Natural killer cell (primary cell): ENCODE data around the gene RPS2. TPM values are rescaled to one million over a fixed set of nuclear protein-coding genes. Genes with fewer than 3 reads are reported as not detected.
"Not testable (repeated sequence)": the region's sequence is repeated elsewhere in the genome, so short reads cannot be mapped to it uniquely, and the experiment has no call there.

Experiments used
- ATAC-seq, 3 donors: fragments of 150-1000 bp in 2 of 3; fragments of 200-7000 bp in 1 of 3; cut with Tn5 transposase; 1 replicate in 1 of 3; 2 replicates in 2 of 3; pipeline ENCODE4 v1.10.0; 2021; ENCODE audit warnings: mild to moderate bottlenecking in 2 of 3, moderate library complexity in 2 of 3
- DNase-seq, 2 donors: peaks; one replicate each; pipeline versions ENCODE4 v3.0.0 to v3.0.0-alpha.2; 2013 to 2021; ENCODE audit warnings: mixed read lengths in 1 of 2
- H3K27ac ChIP-seq: one replicate; pipeline ENCODE4 v1.5.1; 2013; ENCODE audit warnings: mild to moderate bottlenecking, low read length
- H3K27me3 ChIP-seq: one replicate; pipeline ENCODE4 v1.6.1; 2013; ENCODE audit warnings: low read length; ENCODE audit not compliant: control insufficient read depth, insufficient read depth
- H3K36me3 ChIP-seq: one replicate; pipeline ENCODE4 v1.6.1; 2013; ENCODE audit warnings: low read length; ENCODE audit not compliant: control insufficient read depth, insufficient read depth
- H3K4me1 ChIP-seq: one replicate; pipeline ENCODE4 v1.6.1; 2013; ENCODE audit warnings: low read length; ENCODE audit not compliant: control insufficient read depth, insufficient read depth
- H3K4me3 ChIP-seq: one replicate; pipeline ENCODE4 v1.5.1; 2013; ENCODE audit warnings: low read length
- H3K9me3 ChIP-seq: one replicate; pipeline ENCODE4 v1.6.1; 2013; ENCODE audit warnings: low read length; ENCODE audit not compliant: control insufficient read depth, insufficient read depth
- H3K27ac Mint-ChIP-seq, 2 donors: one replicate each; pipeline ENCODE4 v1.8.0; 2022; ENCODE audit warnings: mild to moderate bottlenecking in 2 of 2, mixed read lengths in 2 of 2, moderate library complexity in 1 of 2
- H3K27me3 Mint-ChIP-seq, 2 donors: one replicate each; pipeline ENCODE4 v1.8.0; 2022; ENCODE audit warnings: low read depth in 2 of 2, mixed read lengths in 2 of 2
- H3K36me3 Mint-ChIP-seq: one replicate; pipeline ENCODE4 v1.8.0; 2022; ENCODE audit warnings: mixed read lengths
- H3K4me1 Mint-ChIP-seq, 2 donors: one replicate each; pipeline ENCODE4 v1.8.0; 2022; ENCODE audit warnings: mixed read lengths in 2 of 2
- H3K4me3 Mint-ChIP-seq: one replicate; pipeline ENCODE4 v1.8.0; 2022; ENCODE audit warnings: mild to moderate bottlenecking, moderate library complexity, mixed read lengths
- H3K9me3 Mint-ChIP-seq, 2 donors: one replicate each; pipeline ENCODE4 v1.8.0; 2022; ENCODE audit warnings: mixed read lengths in 2 of 2
- CTCF ChIP-seq: fragments of 200-600 bp; IDR thresholded peaks from one replicate; pipeline ENCODE4 v1.8.0; 2022; ENCODE audit warnings: antibody characterized with exemption
- WGBS: methylation state at CpG from one replicate; pipeline ENCODE4 v1.1.7; 2013; ENCODE audit warnings: missing lambda C conversion rate; ENCODE audit not compliant: insufficient coverage; 5-methylcytosine and 5-hydroxymethylcytosine counted together
- intact Hi-C: fragments of 100-400 bp; cut with micrococcal nuclease; formaldehyde crosslinking; loops from one replicate; pipeline ENCODE4 v1.14.2; 2022
- total RNA-seq, 4 donors: library from RNA; stranded (reverse); fragments of 120-200 nt in 1 of 4; gene quantifications; one replicate each; pipeline versions ENCODE4 v1.2.3 to v1.2.4, GENCODE V29; 2013 to 2022

The RPS2 gene
- total RNA-seq, 3 donors from 2014 or later (not counting 1 experiment from before 2014, with no cell fraction given), result 1,124 to 1,385 (median 1,274) TPM

GRCh38 chr16:1965396-1966001 lies 873 bp upstream of the RPS2 start:
- Histone ChIP-seq H3K4me1 (peaks cover 43% of the 10 kb centered on the region), H3K9me3 (no peaks in the 10 kb centered on the region), H3K4me3 (peak overlapping the region; percentile 88), H3K27ac (peak overlapping the region; percentile 99), H3K36me3 (peaks cover 20% of the 10 kb centered on the region), H3K27me3 (no peaks in the 10 kb centered on the region)
- no peak for ATAC-seq
- no peak for TF ChIP-seq CTCF
- no peaks in the 10 kb centered on the region for H3K9me3 Mint-ChIP-seq
- no peaks in the 10 kb centered on the region for H3K36me3 Mint-ChIP-seq
- H3K4me3 Mint-ChIP-seq, result peak overlapping the region; percentile 94
- H3K27me3 Mint-ChIP-seq, result no peaks in the 10 kb centered on the region
- peak overlapping the region; percentile 95 for H3K27ac Mint-ChIP-seq
- 26% methylated on average over 24 of the region's 24 CpGs for WGBS
- DNase-seq, result no peak
- intact Hi-C loops, result no loop called here
- peaks cover 30 to 35% of the 10 kb centered on the region in 2 donors for H3K4me1 Mint-ChIP-seq

GRCh38 chr16:1963806-1964505 lies 670 bp downstream of the RPS2 start:
- Histone ChIP-seq H3K36me3 (peaks cover 20% of the 10 kb centered on the region), H3K4me1 (peaks cover 55% of the 10 kb centered on the region), H3K9me3 (no peaks in the 10 kb centered on the region), H3K4me3 (peak overlapping the region; percentile 88), H3K27me3 (no peaks in the 10 kb centered on the region), H3K27ac (peak overlapping the region; percentile 99)
- no peaks in the 10 kb centered on the region for H3K36me3 Mint-ChIP-seq
- peak in 1 of 2 donors; percentile 67 for DNase-seq
- H3K27ac Mint-ChIP-seq, result peak overlapping the region; percentile 95
- ATAC-seq, result peak; percentile 10 to 28 (median 26)
- no peaks in the 10 kb centered on the region for H3K9me3 Mint-ChIP-seq
- H3K27me3 Mint-ChIP-seq, result no peaks in the 10 kb centered on the region
- intact Hi-C loops, result loop anchor here (1.0 kb wide), 1 partner anchor 8 kb away; the partner anchor contains the start of gene TBL3
- H3K4me3 Mint-ChIP-seq, result peak overlapping the region; percentile 94
- WGBS, result 12% methylated on average over 41 of the region's 44 CpGs
- no peak for TF ChIP-seq CTCF
- H3K4me1 Mint-ChIP-seq, result peaks cover 41% of the 10 kb centered on the region in 2 donors

GRCh38 chr16:1962161-1963153 lies 2.2 kb downstream of the RPS2 start:
- not testable (repeated sequence) for H3K36me3 Mint-ChIP-seq, H3K27me3 Mint-ChIP-seq, H3K9me3 ChIP-seq

More at GRCh38 chr16:1962161-1963153, 2.2 kb downstream of the RPS2 start:
- DNase-seq, ATAC-seq, intact Hi-C loops, H3K4me3 ChIP-seq, H3K27me3 ChIP-seq, H3K27ac ChIP-seq, H3K9me3 Mint-ChIP-seq: not testable (repeated sequence)
- WGBS, result 81% methylated on average over 32 of the region's 37 CpGs
- peaks cover 41% of the 10 kb centered on the region in 2 donors for H3K4me1 Mint-ChIP-seq
- Histone ChIP-seq H3K4me1 (peaks cover 59% of the 10 kb centered on the region), H3K36me3 (peaks cover 20% of the 10 kb centered on the region)
- H3K27ac Mint-ChIP-seq, result peak overlapping the region; percentile 95
- peak overlapping the region; percentile 67 for H3K4me3 Mint-ChIP-seq
